ENCODE results near the gene IL2RG.

IL2RG gene

GRCh38 chrX:71100581-71101505, 10.5 kb downstream of the IL2RG start:
- H3K27me3 Mint-ChIP-seq (ENCODE audit: low read depth): no peaks in the 10 kb centered on the region
- H3K36me3 Mint-ChIP-seq (ENCODE audit: low read depth): peaks cover 13% of the 10 kb centered on the region
- peak overlapping the region; percentile 63 for H3K27ac Mint-ChIP-seq
- H3K4me1 Mint-ChIP-seq (ENCODE audit: low read depth): peaks cover 54% of the 10 kb centered on the region
- H3K9me3 Mint-ChIP-seq: no peaks in the 10 kb centered on the region
- no peak overlapping the region for H3K4me3 Mint-ChIP-seq

DNA sequence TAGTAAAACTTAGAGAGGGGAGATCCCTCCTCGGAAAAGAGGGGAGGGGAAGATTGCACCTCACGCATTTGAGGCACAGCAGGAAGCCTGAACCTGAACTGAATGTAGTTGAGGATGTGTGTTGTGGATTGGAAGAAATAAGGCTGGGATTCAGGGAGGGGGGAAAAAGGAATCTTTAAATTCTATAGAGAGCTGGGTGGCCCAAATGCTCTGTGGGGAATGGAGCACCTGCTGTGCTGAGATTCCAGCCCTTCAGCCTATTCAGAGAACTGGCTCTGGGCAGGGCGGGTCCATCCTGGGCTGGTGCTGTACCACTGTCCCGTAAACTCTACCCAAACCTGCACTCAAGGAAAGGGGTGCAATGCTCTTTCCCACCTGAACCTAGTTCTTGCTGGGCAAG, 11.6 kb downstream of the IL2RG start:
- Mint-ChIP-seq H3K27ac (no peak overlapping the region), H3K4me1 (ENCODE audit: low read depth) (peaks cover 51% of the 10 kb centered on the region), H3K4me3 (no peak overlapping the region), H3K27me3 (ENCODE audit: low read depth) (no peaks in the 10 kb centered on the region), H3K36me3 (ENCODE audit: low read depth) (peaks cover 9% of the 10 kb centered on the region), H3K9me3 (no peaks in the 10 kb centered on the region)

DNA sequence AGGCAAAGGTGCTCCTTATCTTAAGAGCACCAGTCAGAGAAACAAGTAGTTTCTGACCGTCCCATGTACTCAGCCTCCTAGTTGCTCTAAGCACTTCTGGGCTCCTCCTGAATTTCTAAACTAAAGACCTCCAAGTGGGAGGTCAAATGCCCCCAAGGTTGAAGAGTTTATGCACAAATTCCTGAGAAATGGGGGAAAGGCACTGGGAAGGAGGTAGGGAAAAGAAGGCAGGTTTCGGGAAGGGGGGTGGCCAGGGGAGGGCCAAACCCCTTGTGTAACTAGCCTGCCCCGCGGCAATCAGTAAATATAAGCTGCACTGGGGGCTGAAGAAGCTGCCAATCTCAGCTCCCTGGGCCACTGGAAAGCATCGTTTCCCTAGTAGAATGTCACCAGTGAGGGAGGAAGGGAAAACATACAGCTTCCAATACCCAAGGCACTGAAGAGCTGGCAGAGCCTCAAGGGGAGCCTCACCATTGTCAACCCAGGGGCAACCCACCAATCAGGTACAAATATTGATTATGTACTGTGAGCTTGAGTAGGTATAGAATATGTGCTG, 12.3 kb downstream of the IL2RG start:
- H3K4me3 Mint-ChIP-seq: no peak overlapping the region
- H3K27ac Mint-ChIP-seq: no peak overlapping the region
- no peaks in the 10 kb centered on the region for H3K27me3 Mint-ChIP-seq (ENCODE audit: low read depth)
- H3K36me3 Mint-ChIP-seq (ENCODE audit: low read depth): peaks cover 3% of the 10 kb centered on the region
- no peaks in the 10 kb centered on the region for H3K9me3 Mint-ChIP-seq
- peaks cover 46% of the 10 kb centered on the region for H3K4me1 Mint-ChIP-seq (ENCODE audit: low read depth)

DNA sequence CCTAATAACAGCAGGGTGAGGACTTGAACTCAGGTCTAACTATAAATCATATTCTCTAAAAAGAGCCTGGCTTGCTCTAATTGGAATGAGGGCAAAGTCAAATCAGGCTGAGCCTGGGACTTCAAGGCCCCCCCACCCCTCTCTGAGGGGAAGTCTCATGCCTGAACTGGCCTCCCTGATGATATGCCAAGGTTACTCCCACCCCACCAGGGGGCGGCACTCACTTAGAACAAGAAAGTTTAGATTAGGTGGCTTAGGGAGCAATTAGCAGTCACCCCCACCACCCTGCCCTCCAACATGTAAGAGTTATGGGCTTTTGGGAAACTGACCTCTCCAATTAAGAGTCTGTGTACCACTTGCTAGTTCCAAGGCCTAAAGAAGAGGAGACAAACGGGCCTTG, 13.1 kb downstream of the IL2RG start:
- H3K27ac Mint-ChIP-seq: peak overlapping the region; percentile 57
- H3K36me3 Mint-ChIP-seq (ENCODE audit: low read depth): no peaks in the 10 kb centered on the region
- H3K27me3 Mint-ChIP-seq (ENCODE audit: low read depth): no peaks in the 10 kb centered on the region
- H3K4me3 Mint-ChIP-seq: peak overlapping the region; percentile 5
- H3K4me1 Mint-ChIP-seq (ENCODE audit: low read depth): peaks cover 41% of the 10 kb centered on the region
- no peaks in the 10 kb centered on the region for H3K9me3 Mint-ChIP-seq

- Mint-ChIP-seq H3K4me1 (ENCODE audit: low read depth) (peaks cover 31% of the 10 kb centered on the region), H3K27me3 (ENCODE audit: low read depth) (no peaks in the 10 kb centered on the region), H3K9me3 (no peaks in the 10 kb centered on the region), H3K27ac (no peak overlapping the region), H3K4me3 (peak overlapping the region; percentile 95), H3K36me3 (ENCODE audit: low read depth) (no peaks in the 10 kb centered on the region)
Measured at GRCh38 chrX:71096760-71097032, 14.7 kb downstream of the IL2RG start.

DNA sequence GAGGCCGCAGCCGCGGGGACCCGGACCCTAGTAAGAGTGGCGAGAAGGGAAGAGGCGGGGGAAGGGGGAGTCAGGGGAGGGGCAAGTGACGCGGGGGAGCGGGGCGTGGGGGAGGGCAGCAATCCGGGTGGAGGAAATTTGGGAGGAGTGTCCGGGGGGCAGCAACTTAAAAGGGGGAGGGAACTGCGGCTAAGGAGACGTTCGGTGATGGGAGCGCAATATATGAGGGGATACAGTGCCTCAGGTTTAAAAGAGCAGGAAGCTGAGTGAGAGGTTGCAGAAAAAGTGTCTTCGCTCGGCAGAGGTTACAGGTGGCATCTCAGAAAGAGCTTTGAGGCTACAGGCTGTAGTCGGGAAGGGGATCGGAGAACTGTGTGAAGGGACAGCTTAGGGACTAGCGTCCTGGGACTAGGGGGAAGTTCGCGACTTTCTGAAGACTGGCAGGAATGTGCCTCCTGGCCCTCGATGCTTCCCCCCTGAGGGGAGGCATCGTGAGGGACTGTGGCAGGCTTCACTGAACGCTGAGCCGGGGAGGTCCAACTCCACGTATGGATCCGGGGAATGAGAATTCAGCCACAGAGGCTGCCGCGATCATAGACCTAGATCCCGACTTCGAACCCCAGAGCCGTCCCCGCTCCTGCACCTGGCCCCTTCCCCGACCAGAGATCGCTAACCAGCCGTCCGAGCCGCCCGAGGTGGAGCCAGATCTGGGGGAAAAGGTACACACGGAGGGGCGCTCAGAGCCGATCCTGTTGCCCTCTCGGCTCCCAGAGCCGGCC, 15.2 kb downstream of the IL2RG start:
- H3K4me3 Mint-ChIP-seq: peak overlapping the region; percentile 95
- H3K27ac Mint-ChIP-seq: peak overlapping the region; percentile 90
- no peaks in the 10 kb centered on the region for H3K9me3 Mint-ChIP-seq
- H3K36me3 Mint-ChIP-seq (ENCODE audit: low read depth): no peaks in the 10 kb centered on the region
- H3K4me1 Mint-ChIP-seq (ENCODE audit: low read depth): peaks cover 26% of the 10 kb centered on the region
- no peaks in the 10 kb centered on the region for H3K27me3 Mint-ChIP-seq (ENCODE audit: low read depth)

GRCh38 chrX:71095555-71095980, 15.8 kb downstream of the IL2RG start, which contains the start of gene FOXO4:
TSS of gene FOXO4 (plus strand) at chrX:71095851. CDS start at chrX:71096529, 678 bp downstream.
- Mint-ChIP-seq H3K36me3 (ENCODE audit: low read depth) (no peaks in the 10 kb centered on the region), H3K27me3 (ENCODE audit: low read depth) (no peaks in the 10 kb centered on the region), H3K9me3 (no peaks in the 10 kb centered on the region), H3K4me3 (peak within 1 kb of the TSS; percentile 95), H3K27ac (peak within 1 kb of the TSS; percentile 90), H3K4me1 (ENCODE audit: low read depth) (peaks cover 25% of the 10 kb centered on the region)

- peak overlapping the region; percentile 95 for H3K4me3 Mint-ChIP-seq
Measured at GRCh38 chrX:71095033-71095432, 16.3 kb downstream of the IL2RG start.

DNA sequence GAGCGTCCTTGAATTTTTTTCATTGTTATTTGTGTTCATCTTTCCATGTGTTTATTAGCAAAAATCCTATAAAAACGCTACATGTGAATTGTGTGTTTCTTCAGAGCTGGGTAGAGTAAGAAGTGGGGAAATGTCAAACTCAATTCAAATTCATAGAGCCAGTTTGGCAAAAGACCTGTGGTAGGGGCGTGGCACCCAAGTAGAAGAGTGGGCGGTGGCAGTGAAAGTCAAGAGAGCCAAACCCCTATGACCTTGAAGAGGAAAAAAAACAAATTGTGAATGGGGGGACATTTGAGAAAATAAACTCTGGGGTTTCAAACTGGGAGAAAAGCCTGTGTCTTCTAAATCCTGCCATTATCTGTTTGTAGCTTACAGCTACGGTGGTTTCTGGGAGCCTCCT, 20.1 kb downstream of the IL2RG start:
- Mint-ChIP-seq H3K36me3 (ENCODE audit: low read depth) (no peaks in the 10 kb centered on the region), H3K4me1 (ENCODE audit: low read depth) (peaks cover 9% of the 10 kb centered on the region), H3K27ac (no peak overlapping the region), H3K4me3 (no peak overlapping the region), H3K9me3 (no peaks in the 10 kb centered on the region), H3K27me3 (ENCODE audit: low read depth) (no peaks in the 10 kb centered on the region)

More at GRCh38 chrX:71095033-71095432, 16.3 kb downstream of the IL2RG start:
- H3K36me3 Mint-ChIP-seq (ENCODE audit: low read depth): no peaks in the 10 kb centered on the region
- H3K9me3 Mint-ChIP-seq: no peaks in the 10 kb centered on the region
- no peaks in the 10 kb centered on the region for H3K27me3 Mint-ChIP-seq (ENCODE audit: low read depth)
- peak overlapping the region; percentile 84 for H3K27ac Mint-ChIP-seq
- H3K4me1 Mint-ChIP-seq (ENCODE audit: low read depth): peaks cover 22% of the 10 kb centered on the region

GRCh38 chrX:71085900-71086299, 25.5 kb downstream of the IL2RG start:
- H3K4me1 Mint-ChIP-seq (ENCODE audit: low read depth): peaks cover 2% of the 10 kb centered on the region
- H3K9me3 Mint-ChIP-seq: no peaks in the 10 kb centered on the region
- no peaks in the 10 kb centered on the region for H3K36me3 Mint-ChIP-seq (ENCODE audit: low read depth)
- no peaks in the 10 kb centered on the region for H3K27me3 Mint-ChIP-seq (ENCODE audit: low read depth)
- H3K27ac Mint-ChIP-seq: no peak overlapping the region
- no peak overlapping the region for H3K4me3 Mint-ChIP-seq

DNA sequence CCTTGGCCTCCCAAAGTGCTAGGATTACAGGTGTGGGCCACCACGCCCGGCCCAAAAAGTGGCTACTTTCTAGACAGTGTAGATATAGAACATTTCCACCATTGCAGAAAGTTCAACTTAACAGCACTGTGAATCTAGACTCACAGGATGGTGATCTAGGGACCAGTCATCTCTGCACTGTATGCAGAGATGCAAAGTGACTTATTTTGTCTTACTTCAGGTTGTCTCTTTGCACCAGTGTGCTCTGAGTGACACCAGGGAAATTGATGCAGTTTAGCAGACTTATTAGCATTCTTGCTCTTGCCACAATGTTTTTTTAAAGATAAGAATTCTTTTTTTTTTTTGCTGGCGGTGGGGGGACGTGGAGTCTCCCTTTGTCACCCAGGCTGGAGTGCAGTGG, 28.6 kb downstream of the IL2RG start:
- H3K4me3 Mint-ChIP-seq: no peak overlapping the region
- no peaks in the 10 kb centered on the region for H3K36me3 Mint-ChIP-seq (ENCODE audit: low read depth)
- no peak overlapping the region for H3K27ac Mint-ChIP-seq
- H3K9me3 Mint-ChIP-seq: no peaks in the 10 kb centered on the region
- peaks cover 2% of the 10 kb centered on the region for H3K4me1 Mint-ChIP-seq (ENCODE audit: low read depth)
- peaks cover 4% of the 10 kb centered on the region for H3K27me3 Mint-ChIP-seq (ENCODE audit: low read depth)

DNA sequence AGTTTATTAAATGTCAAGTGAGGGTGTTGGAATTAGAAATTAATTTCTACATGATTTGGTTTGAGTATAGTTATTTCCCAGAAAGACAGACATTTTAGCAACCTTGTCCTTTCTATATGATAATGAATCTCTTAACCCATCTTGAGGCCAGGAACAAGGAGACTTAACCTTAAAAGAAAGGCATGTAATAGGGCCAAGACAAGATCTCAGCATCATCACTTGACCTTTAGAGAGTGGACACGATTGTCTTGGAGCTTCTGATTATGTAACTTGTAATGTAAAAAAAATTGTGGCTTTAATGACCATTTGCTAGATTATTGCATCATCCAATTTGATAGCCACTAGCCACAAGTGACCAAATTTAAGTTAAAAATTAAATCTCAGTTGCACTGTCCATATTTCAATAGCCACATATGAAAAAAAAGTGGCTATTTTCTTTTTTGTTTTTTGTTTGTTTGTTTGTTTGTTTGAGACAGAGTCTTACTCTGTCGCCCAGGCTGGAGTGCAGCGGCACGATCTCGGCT, 29.2 kb downstream of the IL2RG start:
- peaks cover 4% of the 10 kb centered on the region for H3K27me3 Mint-ChIP-seq (ENCODE audit: low read depth)
- no peaks in the 10 kb centered on the region for H3K36me3 Mint-ChIP-seq (ENCODE audit: low read depth)
- peaks cover 2% of the 10 kb centered on the region for H3K4me1 Mint-ChIP-seq (ENCODE audit: low read depth)
- no peaks in the 10 kb centered on the region for H3K9me3 Mint-ChIP-seq
- no peak overlapping the region for H3K27ac Mint-ChIP-seq
- no peak overlapping the region for H3K4me3 Mint-ChIP-seq

DNA sequence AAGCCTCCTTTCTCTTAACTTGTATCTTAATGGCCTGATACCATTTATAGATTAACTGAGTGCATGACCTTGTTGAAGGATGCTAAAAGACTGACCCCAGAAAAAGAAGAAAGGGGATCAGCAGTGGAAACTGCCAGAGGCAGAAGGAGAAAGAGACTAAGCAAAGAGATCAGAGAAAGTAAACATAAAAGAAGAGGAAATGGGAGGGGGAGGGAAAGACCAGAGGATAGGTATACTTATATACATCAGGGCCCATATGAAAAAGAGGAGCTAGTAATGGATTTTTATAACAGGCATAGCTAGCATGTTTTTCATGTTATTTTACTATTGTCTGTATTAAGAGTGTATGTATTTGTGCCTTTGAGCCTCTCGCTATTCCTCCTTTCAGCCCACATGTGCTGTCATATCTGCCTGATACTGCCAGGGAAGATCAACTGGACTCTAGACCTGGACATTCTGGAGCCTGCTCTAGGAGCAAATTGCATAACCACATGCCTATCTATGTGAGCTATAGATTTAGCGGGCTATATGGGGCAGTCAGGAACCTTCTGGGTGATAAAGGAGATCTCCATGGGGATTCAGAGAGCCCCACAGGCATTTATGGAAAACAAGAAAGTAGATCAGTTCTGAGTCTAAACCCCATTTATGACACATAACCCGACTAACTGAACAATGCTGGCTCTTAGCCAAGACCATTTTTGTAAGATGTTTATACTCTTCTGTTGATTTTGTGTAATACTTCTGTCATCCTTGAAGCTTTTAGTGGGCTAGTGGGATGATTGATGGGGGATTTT, 29.9 kb downstream of the IL2RG start:
- Mint-ChIP-seq H3K36me3 (ENCODE audit: low read depth) (no peaks in the 10 kb centered on the region), H3K27ac (no peak overlapping the region), H3K9me3 (no peaks in the 10 kb centered on the region), H3K27me3 (ENCODE audit: low read depth) (peaks cover 5% of the 10 kb centered on the region), H3K4me1 (ENCODE audit: low read depth) (peaks cover 2% of the 10 kb centered on the region), H3K4me3 (no peak overlapping the region)

GRCh38 chrX:71070531-71070930, 40.8 kb downstream of the IL2RG start:
- Mint-ChIP-seq H3K27ac (no peak overlapping the region), H3K4me3 (no peak overlapping the region), H3K9me3 (no peaks in the 10 kb centered on the region), H3K27me3 (ENCODE audit: low read depth) (peaks cover 27% of the 10 kb centered on the region), H3K4me1 (ENCODE audit: low read depth) (peaks cover 10% of the 10 kb centered on the region), H3K36me3 (ENCODE audit: low read depth) (peaks cover 5% of the 10 kb centered on the region)

Measured in T-helper 1 cell treated with Interleukin-12 subunit alpha and Interleukin-12 subunit beta and Interleukin-4 antibody, amounts not matched to agents 30 μg/mL and 1 μg/mL, for 36 hours (primary cell).